HepG2 (cell line): ENCODE results near the gene RASSF7. TPM values are rescaled to one million over a fixed set of nuclear protein-coding genes. Genes with fewer than 3 reads are reported as not detected.

Experiments
- EED ChIP-seq: sonication (generic); formaldehyde crosslinking; IDR thresholded peaks from 2 replicates; pipeline ENCODE4 v1.5.0; 2020; ENCODE audit warnings: mild to moderate bottlenecking, missing genetic modification reagents
- FOSL2 ChIP-seq: sonication (generic); formaldehyde crosslinking; IDR thresholded peaks from 2 replicates; pipeline ENCODE4 v1.4.0; 2020; ENCODE audit warnings: missing genetic modification reagents
- GZF1 ChIP-seq: sonication (generic); formaldehyde crosslinking; IDR thresholded peaks from 2 replicates; pipeline ENCODE4 v1.5.1; 2020; ENCODE audit warnings: mild to moderate bottlenecking, missing genetic modification reagents
- HDAC1 ChIP-seq: sonication (generic); formaldehyde crosslinking; IDR thresholded peaks from 2 replicates; pipeline ENCODE4 v1.5.1; 2020; ENCODE audit warnings: mild to moderate bottlenecking, missing genetic modification reagents
- HES4 ChIP-seq: sonication (generic); formaldehyde crosslinking; IDR thresholded peaks from 2 replicates; pipeline ENCODE4 v1.9.0; 2021; ENCODE audit warnings: mild to moderate bottlenecking, missing genetic modification reagents, borderline replicate concordance
- HNRNPL ChIP-seq: fragments of 200-400 bp; formaldehyde crosslinking; IDR thresholded peaks from 2 replicates; pipeline ENCODE4 v1.6.1; 2017; ENCODE audit warnings: mild to moderate bottlenecking, low read depth, low read length
- ISL2 ChIP-seq: sonication (generic); formaldehyde crosslinking; IDR thresholded peaks from 2 replicates; pipeline ENCODE4 v1.5.0; 2020; ENCODE audit warnings: missing genetic modification reagents
- KMT2A ChIP-seq: sonication (generic); formaldehyde crosslinking; IDR thresholded peaks from 2 replicates; pipeline ENCODE4 v1.4.0; 2020; ENCODE audit warnings: missing genetic modification reagents
- PRPF4 ChIP-seq: fragments of 200-400 bp; formaldehyde crosslinking; IDR thresholded peaks from 2 replicates; pipeline ENCODE4 v1.6.1; 2016; ENCODE audit warnings: low read length, low read depth; ENCODE audit not compliant: poor library complexity, severe bottlenecking
- XBP1 ChIP-seq: sonication (generic); formaldehyde crosslinking; IDR thresholded peaks from 2 replicates; pipeline ENCODE4 v1.5.0; 2020; ENCODE audit warnings: missing genetic modification reagents
- ZNF232 ChIP-seq: sonication (generic); formaldehyde crosslinking; IDR thresholded peaks from 2 replicates; pipeline ENCODE4 v1.4.0; 2020; ENCODE audit warnings: missing genetic modification reagents, borderline replicate concordance
- ZNF567 ChIP-seq: sonication (generic); formaldehyde crosslinking; IDR thresholded peaks from 2 replicates; pipeline ENCODE4 v1.8.1; 2023; ENCODE audit warnings: mild to moderate bottlenecking, missing genetic modification reagents, borderline replicate concordance
- ZNF761 ChIP-seq: sonication (generic); formaldehyde crosslinking; conservative IDR thresholded peaks from 2 replicates; pipeline ENCODE4 v1.4.0; 2020; ENCODE audit warnings: mild to moderate bottlenecking, missing genetic modification reagents
- ZNF891 ChIP-seq: sonication (generic); formaldehyde crosslinking; IDR thresholded peaks from 2 replicates; pipeline ENCODE4 v1.5.0; 2020; ENCODE audit warnings: mild to moderate bottlenecking, missing genetic modification reagents
- polyA plus RNA-seq, 8 experiments: library from polyadenylated mRNA; depleted of rRNA in 3 of 8; stranded (reverse) in 7 of 8; unstranded in 1 of 8; fragments of >200 nt; fragmentation: Illumina TruSeq in 4 of 8; extraction: Trizol in 4 of 8; gene quantifications; 2 replicates each; pipeline versions ENCODE4 v1.2.1 to v1.2.3, GENCODE V29; 2011 to 2016; ENCODE audit warnings: low read depth in 4 of 8, missing spikeins in 1 of 8, mixed read lengths in 1 of 8; ENCODE audit not compliant: insufficient read depth in 1 of 8
- total RNA-seq, 5 experiments: library from RNA; depleted of rRNA; stranded (reverse); fragments of >200 nt; fragmentation: Illumina TruSeq; extraction: Trizol; gene quantifications; 2 replicates each; pipeline ENCODE4 v1.2.3, GENCODE V29; 2016; ENCODE audit warnings: low read depth in 1 of 5
- TF ChIP-seq, protein P1 (sequence below), 2 experiments: sonication (generic) in 1 of 2; formaldehyde crosslinking in 1 of 2; IDR thresholded peaks; 2 replicates each; pipeline versions ENCODE4 v1.4.0 to v1.6.1; 2018 to 2020; ENCODE audit warnings: missing genetic modification reagents in 2 of 2, borderline replicate concordance in 1 of 2, low read depth in 1 of 2, mild to moderate bottlenecking in 1 of 2, missing biosample characterization in 1 of 2
- TF ChIP-seq, protein P2 (sequence below): sonication (generic); formaldehyde crosslinking; IDR thresholded peaks from 2 replicates; pipeline ENCODE4 v1.4.0; 2020; ENCODE audit warnings: missing genetic modification reagents, borderline replicate concordance
- TF ChIP-seq, protein P3 (sequence below): sonication (generic); formaldehyde crosslinking; IDR thresholded peaks from 2 replicates; pipeline ENCODE4 v1.4.0; 2020; ENCODE audit warnings: missing genetic modification reagents

The RASSF7 gene
- total and polyA plus RNA-seq, 2 of the 13 experiments (the other 11 are each of a cell fraction or from before 2014, with no cell fraction given), result 20.2 to 28.6 TPM

DNA sequence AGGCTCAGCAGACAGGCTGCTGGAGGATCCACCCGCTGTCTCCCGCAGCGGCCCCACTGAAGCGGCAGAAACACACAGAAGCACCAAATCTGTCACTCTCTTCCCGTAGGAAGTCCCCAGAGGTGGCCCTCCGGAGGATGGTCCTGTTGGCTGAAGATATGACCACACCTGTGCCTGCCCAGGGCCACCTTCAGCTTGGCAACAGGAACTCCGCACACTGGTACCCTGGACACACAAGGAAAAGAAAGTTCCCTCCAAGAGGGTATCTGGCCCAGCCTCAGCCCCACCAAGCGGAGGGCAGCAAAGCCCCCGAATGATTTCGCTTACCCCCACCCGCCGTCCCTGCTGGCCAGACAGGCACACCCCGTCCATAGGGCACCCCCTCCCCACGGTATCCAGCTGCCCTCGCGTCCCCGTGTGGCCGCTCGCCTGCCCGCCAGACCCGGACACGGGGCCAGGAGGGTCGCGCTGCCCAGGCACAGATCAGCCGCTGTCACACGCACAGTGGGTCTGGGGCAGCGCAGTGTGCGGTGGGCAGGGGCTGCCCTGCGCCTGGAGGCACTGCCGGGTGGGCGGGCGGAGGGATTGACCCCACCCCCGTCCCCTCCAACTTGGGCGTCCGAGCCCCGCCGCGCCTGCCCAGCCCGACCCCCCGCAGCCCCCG is 7.0 kb downstream of the RASSF7 start (continued):
- no peak for TF ChIP-seq FOSL2 (CRISPR knock-in tag)
- 0 out of 2 replicates have a peak, but pooled peaks have one; percentile 32 for TF ChIP-seq ZNF567 (CRISPR knock-in tag)
- TF ChIP-seq, protein P1, sequence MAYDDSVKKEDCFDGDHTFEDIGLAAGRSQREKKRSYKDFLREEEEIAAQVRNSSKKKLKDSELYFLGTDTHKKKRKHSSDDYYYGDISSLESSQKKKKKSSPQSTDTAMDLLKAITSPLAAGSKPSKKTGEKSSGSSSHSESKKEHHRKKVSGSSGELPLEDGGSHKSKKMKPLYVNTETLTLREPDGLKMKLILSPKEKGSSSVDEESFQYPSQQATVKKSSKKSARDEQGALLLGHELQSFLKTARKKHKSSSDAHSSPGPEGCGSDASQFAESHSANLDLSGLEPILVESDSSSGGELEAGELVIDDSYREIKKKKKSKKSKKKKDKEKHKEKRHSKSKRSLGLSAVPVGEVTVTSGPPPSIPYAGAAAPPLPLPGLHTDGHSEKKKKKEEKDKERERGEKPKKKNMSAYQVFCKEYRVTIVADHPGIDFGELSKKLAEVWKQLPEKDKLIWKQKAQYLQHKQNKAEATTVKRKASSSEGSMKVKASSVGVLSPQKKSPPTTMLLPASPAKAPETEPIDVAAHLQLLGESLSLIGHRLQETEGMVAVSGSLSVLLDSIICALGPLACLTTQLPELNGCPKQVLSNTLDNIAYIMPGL (CRISPR knock-in tag; IDR thresholded peaks at IDR 0.05; ENCODE audit: borderline replicate concordance in 1 of 2, low read depth in 1 of 2), result 0 out of 4 replicates have a peak, but pooled peaks of 1 of the 2 experiments have one; percentile 38
- no peak for TF ChIP-seq GZF1
- 0 out of 2 replicates have a peak, but pooled peaks have one; percentile 40 for TF ChIP-seq ZNF891
- TF ChIP-seq EED (CRISPR knock-in tag), result peak; percentile 29; the same call in 1 of the 2 replicates
- no peak for TF ChIP-seq XBP1 (CRISPR knock-in tag)
- TF ChIP-seq ZNF761 (CRISPR knock-in tag), result 0 out of 2 replicates have a peak, but pooled peaks have one; percentile 7
- 0 out of 2 replicates have a peak, but pooled peaks have one; percentile 37 for TF ChIP-seq ZNF232 (CRISPR knock-in tag)
- 0 out of 2 replicates have a peak, but pooled peaks have one; percentile 25 for TF ChIP-seq HNRNPL
- 0 out of 2 replicates have a peak, but pooled peaks have one; percentile 33 for TF ChIP-seq KMT2A (CRISPR knock-in tag)
- TF ChIP-seq, protein P2, sequence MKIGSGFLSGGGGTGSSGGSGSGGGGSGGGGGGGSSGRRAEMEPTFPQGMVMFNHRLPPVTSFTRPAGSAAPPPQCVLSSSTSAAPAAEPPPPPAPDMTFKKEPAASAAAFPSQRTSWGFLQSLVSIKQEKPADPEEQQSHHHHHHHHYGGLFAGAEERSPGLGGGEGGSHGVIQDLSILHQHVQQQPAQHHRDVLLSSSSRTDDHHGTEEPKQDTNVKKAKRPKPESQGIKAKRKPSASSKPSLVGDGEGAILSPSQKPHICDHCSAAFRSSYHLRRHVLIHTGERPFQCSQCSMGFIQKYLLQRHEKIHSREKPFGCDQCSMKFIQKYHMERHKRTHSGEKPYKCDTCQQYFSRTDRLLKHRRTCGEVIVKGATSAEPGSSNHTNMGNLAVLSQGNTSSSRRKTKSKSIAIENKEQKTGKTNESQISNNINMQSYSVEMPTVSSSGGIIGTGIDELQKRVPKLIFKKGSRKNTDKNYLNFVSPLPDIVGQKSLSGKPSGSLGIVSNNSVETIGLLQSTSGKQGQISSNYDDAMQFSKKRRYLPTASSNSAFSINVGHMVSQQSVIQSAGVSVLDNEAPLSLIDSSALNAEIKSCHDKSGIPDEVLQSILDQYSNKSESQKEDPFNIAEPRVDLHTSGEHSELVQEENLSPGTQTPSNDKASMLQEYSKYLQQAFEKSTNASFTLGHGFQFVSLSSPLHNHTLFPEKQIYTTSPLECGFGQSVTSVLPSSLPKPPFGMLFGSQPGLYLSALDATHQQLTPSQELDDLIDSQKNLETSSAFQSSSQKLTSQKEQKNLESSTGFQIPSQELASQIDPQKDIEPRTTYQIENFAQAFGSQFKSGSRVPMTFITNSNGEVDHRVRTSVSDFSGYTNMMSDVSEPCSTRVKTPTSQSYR (CRISPR knock-in tag), result no peak
- no peak for TF ChIP-seq HES4 (CRISPR knock-in tag)
- no peak for TF ChIP-seq PRPF4
- TF ChIP-seq ISL2 (CRISPR knock-in tag), result 0 out of 2 replicates have a peak, but pooled peaks have one; percentile 5
- TF ChIP-seq, protein P3, sequence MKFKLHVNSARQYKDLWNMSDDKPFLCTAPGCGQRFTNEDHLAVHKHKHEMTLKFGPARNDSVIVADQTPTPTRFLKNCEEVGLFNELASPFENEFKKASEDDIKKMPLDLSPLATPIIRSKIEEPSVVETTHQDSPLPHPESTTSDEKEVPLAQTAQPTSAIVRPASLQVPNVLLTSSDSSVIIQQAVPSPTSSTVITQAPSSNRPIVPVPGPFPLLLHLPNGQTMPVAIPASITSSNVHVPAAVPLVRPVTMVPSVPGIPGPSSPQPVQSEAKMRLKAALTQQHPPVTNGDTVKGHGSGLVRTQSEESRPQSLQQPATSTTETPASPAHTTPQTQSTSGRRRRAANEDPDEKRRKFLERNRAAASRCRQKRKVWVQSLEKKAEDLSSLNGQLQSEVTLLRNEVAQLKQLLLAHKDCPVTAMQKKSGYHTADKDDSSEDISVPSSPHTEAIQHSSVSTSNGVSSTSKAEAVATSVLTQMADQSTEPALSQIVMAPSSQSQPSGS (CRISPR knock-in tag), result no peak
- TF ChIP-seq HDAC1 (CRISPR knock-in tag), result peak; percentile 71; the same call in 1 of the 2 replicates
